K562 (cell line): ENCODE measurements around the gene ADIPOQ. TPM values are rescaled to one million over a fixed set of nuclear protein-coding genes. Genes with fewer than 3 reads are reported as not detected.

Source experiments
- ATF1 ChIP-seq, 2 experiments: fragments of 450-650 bp in 1 of 2; IDR thresholded peaks; 2 replicates each; pipeline ENCODE4 v1.6.1; 2016; ENCODE audit warnings: missing compliant biosample characterization in 1 of 2, missing genetic modification characterization in 1 of 2
- ATF7 ChIP-seq: fragments of 450-650 bp; IDR thresholded peaks from 2 replicates; pipeline ENCODE4 v1.7.1; 2014; ENCODE audit warnings: mild to moderate bottlenecking, moderate library complexity
- CREM ChIP-seq: IDR thresholded peaks from 2 replicates; pipeline ENCODE4 v1.6.1; 2014; ENCODE audit warnings: antibody characterized with exemption, low read depth
- CXXC5 ChIP-seq: fragments of 250-450 bp; sonication (Bioruptor Pico); IDR thresholded peaks from 2 replicates; pipeline ENCODE4 v1.8.0; 2022; ENCODE audit warnings: inconsistent platforms, mild to moderate bottlenecking, moderate library complexity
- GATAD2A ChIP-seq: fragments of 450-650 bp; IDR thresholded peaks from 2 replicates; pipeline ENCODE4 v1.6.1; 2017
- L3MBTL2 ChIP-seq: fragments of 450-650 bp; IDR thresholded peaks from 2 replicates; pipeline ENCODE4 v1.6.1; 2016; ENCODE audit warnings: mild to moderate bottlenecking, moderate library complexity
- LEF1 ChIP-seq: fragments of 450-650 bp; IDR thresholded peaks from 2 replicates; pipeline ENCODE4 v1.6.1; 2016; ENCODE audit warnings: mild to moderate bottlenecking
- PHB ChIP-seq: fragments of 250-450 bp; sonication (Bioruptor Pico); IDR thresholded peaks from 2 replicates; pipeline ENCODE4 v1.5.0; 2021
- RAD51 ChIP-seq: fragments of 450-650 bp; IDR thresholded peaks from 2 replicates; pipeline ENCODE4 v1.7.1; 2016; ENCODE audit warnings: low read depth, mild to moderate bottlenecking, borderline replicate concordance
- SMARCE1 ChIP-seq: fragments of 450-650 bp; IDR thresholded peaks from 2 replicates; pipeline ENCODE4 v1.7.1; 2016; ENCODE audit warnings: mild to moderate bottlenecking
- TEAD4 ChIP-seq, 2 experiments: sonication (generic) in 1 of 2; formaldehyde crosslinking in 1 of 2; IDR thresholded peaks; 2 replicates each; pipeline versions ENCODE4 v1.6.1 to v1.8.0; 2012 to 2022; ENCODE audit warnings: borderline replicate concordance in 1 of 2, inconsistent platforms in 1 of 2, low read length in 1 of 2, mild to moderate bottlenecking in 1 of 2, missing genetic modification reagents in 1 of 2
- ZNF766 ChIP-seq: fragments of 200-800 bp; sonication (Bioruptor generic); conservative IDR thresholded peaks from 2 replicates; pipeline ENCODE4 v1.6.1; 2016; ENCODE audit warnings: missing genetic modification characterization, missing compliant biosample characterization
- polyA plus RNA-seq, 8 experiments: library from polyadenylated mRNA; depleted of rRNA in 4 of 8; stranded (reverse) in 5 of 8; unstranded in 3 of 8; fragments of >200 nt; fragmentation: Nextera tagmentation in 2 of 8; fragmentation: Illumina TruSeq in 1 of 8; extraction: Ambion mirVana in 2 of 8; extraction: Trizol in 1 of 8; gene quantifications; 2 replicates each; pipeline versions ENCODE4 v1.2.1 to v1.2.3, GENCODE V29; 2011 to 2014; ENCODE audit warnings: inconsistent platforms in 1 of 8, missing spikeins in 1 of 8
- total RNA-seq, 7 experiments: library from RNA; depleted of rRNA in 6 of 7; stranded (reverse); fragments of >200 nt in 6 of 7; fragmentation: Illumina TruSeq in 2 of 7; extraction: Trizol in 2 of 7; gene quantifications; 2 replicates each; pipeline versions ENCODE4 v1.2.1 to v1.2.3, GENCODE V29; 2011 to 2021; ENCODE audit warnings: low replicate concordance in 1 of 7
- TF ChIP-seq, protein P1 (sequence below), 2 experiments: fragments of 450-650 bp in 1 of 2; sonication (generic) in 1 of 2; formaldehyde crosslinking in 1 of 2; IDR thresholded peaks; 2 replicates each; pipeline versions ENCODE4 v1.7.1 to v1.9.0; 2016 to 2022; ENCODE audit warnings: inconsistent platforms in 1 of 2, mild to moderate bottlenecking in 1 of 2, missing genetic modification reagents in 1 of 2
- TF ChIP-seq, protein P2 (sequence below): sonication (generic); formaldehyde crosslinking; IDR thresholded peaks from 2 replicates; pipeline ENCODE4 v1.8.0; 2022; ENCODE audit warnings: missing genetic modification reagents, mild to moderate bottlenecking, moderate library complexity, borderline replicate concordance
- TF ChIP-seq, protein P3 (sequence below): fragments of 450-650 bp; formaldehyde crosslinking; IDR thresholded peaks from 2 replicates; pipeline ENCODE4 v1.4.0; 2020; ENCODE audit warnings: mild to moderate bottlenecking, moderate library complexity

Gene ADIPOQ
- total and polyA plus RNA-seq, 9 of the 15 experiments (the other 6 are each of a cell fraction or from before 2014, with no cell fraction given): 0.01 to 0.04 (median 0.03) TPM; not detected in 4

DNA sequence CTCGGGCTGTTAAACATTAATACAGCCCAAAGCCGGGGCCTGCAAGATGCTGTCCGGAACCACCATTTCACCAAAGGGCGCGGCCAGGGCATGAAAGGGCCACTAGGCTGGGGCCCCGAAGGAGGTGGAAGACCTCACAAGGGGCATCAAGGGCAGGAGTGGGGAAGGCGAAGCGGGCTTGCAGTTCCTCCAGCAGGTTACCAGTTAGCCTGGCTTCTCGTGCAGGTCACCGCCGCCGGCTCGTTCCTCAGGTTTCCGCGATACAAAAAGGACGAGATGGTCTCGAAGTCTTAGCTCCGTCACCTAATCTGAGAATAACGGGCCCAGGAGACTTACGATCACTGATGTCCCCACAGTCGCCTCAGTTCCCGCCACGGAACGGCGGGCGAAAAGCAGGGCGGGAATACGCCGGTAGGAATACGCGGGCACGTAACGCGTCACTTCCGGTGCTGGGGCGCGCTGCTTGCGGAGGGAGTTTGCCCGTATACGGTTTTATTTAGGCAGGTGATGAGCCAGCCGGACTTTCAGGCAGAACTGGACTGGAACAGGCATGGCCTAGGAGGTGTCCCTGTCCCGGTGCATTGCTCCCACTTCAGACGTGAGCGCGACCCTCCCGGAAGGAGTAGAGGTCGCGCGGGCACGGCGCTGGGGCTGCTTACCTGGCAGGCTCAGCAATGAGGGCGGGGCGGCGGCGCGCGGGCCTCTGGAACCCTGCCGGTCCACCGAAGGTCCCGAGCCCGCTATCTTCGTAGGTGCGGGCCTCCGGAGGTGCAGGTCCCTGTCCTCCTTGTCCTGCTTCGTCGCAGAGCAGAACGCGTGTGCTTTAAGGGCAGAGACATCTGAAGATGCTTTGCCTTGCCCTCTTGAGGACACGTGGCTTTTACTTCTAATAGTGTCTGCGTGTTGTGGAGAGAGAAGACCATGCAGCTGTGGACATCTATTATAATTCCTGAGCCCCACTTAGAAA lies 36.1 kb upstream of the ADIPOQ start, which contains the start of gene RFC4 (continued):
- TF ChIP-seq, protein P1, sequence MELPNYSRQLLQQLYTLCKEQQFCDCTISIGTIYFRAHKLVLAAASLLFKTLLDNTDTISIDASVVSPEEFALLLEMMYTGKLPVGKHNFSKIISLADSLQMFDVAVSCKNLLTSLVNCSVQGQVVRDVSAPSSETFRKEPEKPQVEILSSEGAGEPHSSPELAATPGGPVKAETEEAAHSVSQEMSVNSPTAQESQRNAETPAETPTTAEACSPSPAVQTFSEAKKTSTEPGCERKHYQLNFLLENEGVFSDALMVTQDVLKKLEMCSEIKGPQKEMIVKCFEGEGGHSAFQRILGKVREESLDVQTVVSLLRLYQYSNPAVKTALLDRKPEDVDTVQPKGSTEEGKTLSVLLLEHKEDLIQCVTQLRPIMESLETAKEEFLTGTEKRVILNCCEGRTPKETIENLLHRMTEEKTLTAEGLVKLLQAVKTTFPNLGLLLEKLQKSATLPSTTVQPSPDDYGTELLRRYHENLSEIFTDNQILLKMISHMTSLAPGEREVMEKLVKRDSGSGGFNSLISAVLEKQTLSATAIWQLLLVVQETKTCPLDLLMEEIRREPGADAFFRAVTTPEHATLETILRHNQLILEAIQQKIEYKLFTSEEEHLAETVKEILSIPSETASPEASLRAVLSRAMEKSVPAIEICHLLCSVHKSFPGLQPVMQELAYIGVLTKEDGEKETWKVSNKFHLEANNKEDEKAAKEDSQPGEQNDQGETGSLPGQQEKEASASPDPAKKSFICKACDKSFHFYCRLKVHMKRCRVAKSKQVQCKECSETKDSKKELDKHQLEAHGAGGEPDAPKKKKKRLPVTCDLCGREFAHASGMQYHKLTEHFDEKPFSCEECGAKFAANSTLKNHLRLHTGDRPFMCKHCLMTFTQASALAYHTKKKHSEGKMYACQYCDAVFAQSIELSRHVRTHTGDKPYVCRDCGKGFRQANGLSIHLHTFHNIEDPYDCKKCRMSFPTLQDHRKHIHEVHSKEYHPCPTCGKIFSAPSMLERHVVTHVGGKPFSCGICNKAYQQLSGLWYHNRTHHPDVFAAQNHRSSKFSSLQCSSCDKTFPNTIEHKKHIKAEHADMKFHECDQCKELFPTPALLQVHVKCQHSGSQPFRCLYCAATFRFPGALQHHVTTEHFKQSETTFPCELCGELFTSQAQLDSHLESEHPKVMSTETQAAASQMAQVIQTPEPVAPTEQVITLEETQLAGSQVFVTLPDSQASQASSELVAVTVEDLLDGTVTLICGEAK (IDR thresholded peaks at IDR 0.05): peak; percentile 95
- TF ChIP-seq, protein P1 (CRISPR knock-in tag; IDR thresholded peaks at IDR 0.05): no peak
- TF ChIP-seq, protein P2, sequence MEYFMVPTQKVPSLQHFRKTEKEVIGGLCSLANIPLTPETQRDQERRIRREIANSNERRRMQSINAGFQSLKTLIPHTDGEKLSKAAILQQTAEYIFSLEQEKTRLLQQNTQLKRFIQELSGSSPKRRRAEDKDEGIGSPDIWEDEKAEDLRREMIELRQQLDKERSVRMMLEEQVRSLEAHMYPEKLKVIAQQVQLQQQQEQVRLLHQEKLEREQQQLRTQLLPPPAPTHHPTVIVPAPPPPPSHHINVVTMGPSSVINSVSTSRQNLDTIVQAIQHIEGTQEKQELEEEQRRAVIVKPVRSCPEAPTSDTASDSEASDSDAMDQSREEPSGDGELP (CRISPR knock-in tag): peak; percentile 86
- TF ChIP-seq ZNF766 (CRISPR knock-in tag) (no peak; the same call in 1 of the 2 replicates), CREM (peak; percentile 98), LEF1 (no peak), GATAD2A (0 out of 2 replicates have a peak, but pooled peaks have one; percentile 40), ATF7 (peak; percentile 82; the same call in 1 of the 2 replicates), L3MBTL2 (peak; percentile 86), ATF1 (CRISPR knock-in tag; IDR thresholded peaks at IDR 0.05) (peak; percentile 66; the same call in 1 of the 2 replicates), ATF1 (tag; IDR thresholded peaks at IDR 0.05) (peak; percentile 97), SMARCE1 (peak; percentile 38; the same call in 1 of the 2 replicates), PHB (CRISPR knock-in tag) (peak; percentile 50; the same call in 1 of the 2 replicates), CXXC5 (peak; percentile 90), TEAD4 (IDR thresholded peaks at IDR 0.05; ENCODE audit: low read length) (0 out of 2 replicates have a peak, but pooled peaks have one; percentile 44), TEAD4 (CRISPR knock-in tag; IDR thresholded peaks at IDR 0.05; ENCODE audit: borderline replicate concordance) (0 out of 2 replicates have a peak, but pooled peaks have one; percentile 27), RAD51 (peak; percentile 39; the same call in 1 of the 2 replicates)
- TF ChIP-seq, protein P3, sequence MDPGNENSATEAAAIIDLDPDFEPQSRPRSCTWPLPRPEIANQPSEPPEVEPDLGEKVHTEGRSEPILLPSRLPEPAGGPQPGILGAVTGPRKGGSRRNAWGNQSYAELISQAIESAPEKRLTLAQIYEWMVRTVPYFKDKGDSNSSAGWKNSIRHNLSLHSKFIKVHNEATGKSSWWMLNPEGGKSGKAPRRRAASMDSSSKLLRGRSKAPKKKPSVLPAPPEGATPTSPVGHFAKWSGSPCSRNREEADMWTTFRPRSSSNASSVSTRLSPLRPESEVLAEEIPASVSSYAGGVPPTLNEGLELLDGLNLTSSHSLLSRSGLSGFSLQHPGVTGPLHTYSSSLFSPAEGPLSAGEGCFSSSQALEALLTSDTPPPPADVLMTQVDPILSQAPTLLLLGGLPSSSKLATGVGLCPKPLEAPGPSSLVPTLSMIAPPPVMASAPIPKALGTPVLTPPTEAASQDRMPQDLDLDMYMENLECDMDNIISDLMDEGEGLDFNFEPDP (CRISPR knock-in tag): no peak
